Trophoblast cell (in vitro differentiated cells and primary cell): ENCODE results near the gene ZNF526.

Source experiments
- DNase-seq, 2 donors: peaks; one replicate each; pipeline ENCODE4 v3.0.0-alpha.2; 2016
- H2AFZ ChIP-seq: 2 replicates; pipeline ENCODE4 v1.6.1; 2013; ENCODE audit warnings: low read length, moderate library complexity, mild to moderate bottlenecking; ENCODE audit not compliant: insufficient read depth, poor library complexity
- H2AK5ac ChIP-seq: 2 replicates; pipeline ENCODE4 v1.6.1; 2013; ENCODE audit warnings: mild to moderate bottlenecking, low read length
- H2BK120ac ChIP-seq: 2 replicates; pipeline ENCODE4 v1.6.1; 2013; ENCODE audit warnings: low read length, mild to moderate bottlenecking, moderate library complexity; ENCODE audit not compliant: insufficient read depth, poor library complexity
- H2BK12ac ChIP-seq: 2 replicates; pipeline ENCODE4 v1.6.1; 2013; ENCODE audit warnings: mild to moderate bottlenecking, low read length, moderate library complexity
- H2BK5ac ChIP-seq: 2 replicates; pipeline ENCODE4 v1.6.1; 2013; ENCODE audit warnings: low read length, low read depth, moderate library complexity, mild to moderate bottlenecking; ENCODE audit not compliant: poor library complexity
- H3K14ac ChIP-seq: 2 replicates; pipeline ENCODE4 v1.6.1; 2013; ENCODE audit warnings: mild to moderate bottlenecking, low read length
- H3K18ac ChIP-seq: 2 replicates; pipeline ENCODE4 v1.6.1; 2013; ENCODE audit warnings: mild to moderate bottlenecking, low read length
- H3K23ac ChIP-seq: 2 replicates; pipeline ENCODE4 v1.6.1; 2013; ENCODE audit warnings: low read length
- H3K27ac ChIP-seq: 2 replicates; pipeline ENCODE4 v1.5.1; 2013; ENCODE audit warnings: low read depth, mild to moderate bottlenecking, inconsistent platforms, low read length, moderate library complexity
- H3K27me3 ChIP-seq: 2 replicates; pipeline ENCODE4 v1.6.1; 2013; ENCODE audit warnings: inconsistent platforms, mild to moderate bottlenecking, low read length, moderate library complexity; ENCODE audit not compliant: insufficient read depth
- H3K36me3 ChIP-seq, 2 experiments: 1 replicate in 1 of 2; 2 replicates in 1 of 2; pipeline ENCODE4 v1.6.1; 2013; ENCODE audit warnings: low read length in 2 of 2, mild to moderate bottlenecking in 2 of 2, moderate library complexity in 1 of 2; ENCODE audit not compliant: insufficient read depth in 2 of 2, control insufficient read depth in 1 of 2
- H3K4ac ChIP-seq: 2 replicates; pipeline ENCODE4 v1.6.1; 2013; ENCODE audit warnings: low read depth, mild to moderate bottlenecking, low read length, moderate library complexity
- H3K4me1 ChIP-seq, 2 experiments: 1 replicate in 1 of 2; 2 replicates in 1 of 2; pipeline ENCODE4 v1.6.1; 2013; ENCODE audit warnings: low read length in 2 of 2, mild to moderate bottlenecking in 2 of 2, moderate library complexity in 1 of 2; ENCODE audit not compliant: insufficient read depth in 2 of 2, control insufficient read depth in 1 of 2
- H3K4me2 ChIP-seq: 2 replicates; pipeline ENCODE4 v1.6.1; 2013; ENCODE audit warnings: inconsistent platforms, mild to moderate bottlenecking, low read length, moderate library complexity
- H3K4me3 ChIP-seq: 2 replicates; pipeline ENCODE4 v1.5.1; 2013; ENCODE audit warnings: mild to moderate bottlenecking, low read depth, low read length, inconsistent platforms
- H3K79me1 ChIP-seq: one replicate; pipeline ENCODE4 v1.6.1; 2013; ENCODE audit warnings: low read length
- H3K79me2 ChIP-seq: 2 replicates; pipeline ENCODE4 v1.6.1; 2013; ENCODE audit warnings: low read length, mild to moderate bottlenecking; ENCODE audit not compliant: control insufficient read depth, insufficient read depth, poor library complexity
- H3K9ac ChIP-seq: 2 replicates; pipeline ENCODE4 v1.6.1; 2013; ENCODE audit warnings: mild to moderate bottlenecking, low read length
- H3K9me3 ChIP-seq: 2 replicates; pipeline ENCODE4 v1.6.1; 2013; ENCODE audit warnings: low read depth, mild to moderate bottlenecking, control low read depth, inconsistent platforms, low read length; ENCODE audit not compliant: insufficient read depth
- H4K12ac ChIP-seq: 2 replicates; pipeline ENCODE4 v1.6.1; 2013; ENCODE audit warnings: low read depth, mild to moderate bottlenecking, low read length, moderate library complexity
- H4K8ac ChIP-seq: 2 replicates; pipeline ENCODE4 v1.6.1; 2013; ENCODE audit warnings: low read depth, mild to moderate bottlenecking, low read length, moderate library complexity
- H4K91ac ChIP-seq: one replicate; pipeline ENCODE4 v1.6.1; 2013; ENCODE audit warnings: low read depth, mild to moderate bottlenecking, low read length, moderate library complexity
- WGBS: extraction: QIAGEN DNeasy Blood & Tissue Kit; methylation state at CpG from one replicate; pipeline ENCODE4 v1.1.7; 2013; ENCODE audit warnings: missing lambda C conversion rate; ENCODE audit not compliant: insufficient read length, insufficient coverage; ENCODE audit errors: extremely low coverage; 5-methylcytosine and 5-hydroxymethylcytosine counted together

The ZNF526 gene

DNA sequence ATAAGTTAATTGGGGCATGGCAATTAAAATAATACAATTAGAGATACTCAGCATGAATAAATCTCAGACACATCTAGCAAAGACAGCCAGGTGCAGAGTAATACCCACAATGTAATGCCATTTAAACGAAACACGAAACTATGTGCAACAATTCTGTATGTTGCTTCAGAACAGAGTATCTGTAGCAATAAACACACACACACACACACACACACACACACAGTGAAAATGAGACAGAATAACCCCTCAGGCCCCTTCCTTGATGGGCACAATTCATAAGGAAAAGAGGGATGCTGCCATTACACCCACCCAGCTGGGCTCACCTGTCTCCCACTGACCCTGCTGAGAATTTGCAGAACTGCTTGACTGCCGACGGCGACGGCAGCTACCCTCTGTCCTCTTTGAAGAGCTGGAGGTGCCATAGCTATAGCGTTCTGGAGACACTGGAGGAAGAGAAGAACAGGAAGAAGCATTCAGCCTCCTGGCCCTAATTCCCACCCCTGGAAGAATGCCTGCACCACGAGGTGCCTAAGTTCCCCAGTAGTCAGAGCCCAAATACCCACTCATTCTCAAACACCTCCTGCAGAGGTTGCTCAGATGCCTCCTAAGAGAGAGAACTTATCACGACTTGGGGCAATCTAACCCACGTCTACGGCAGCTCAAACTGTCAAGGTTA is 5.2 kb upstream of the ZNF526 start:
- H3K9me3 ChIP-seq = no peaks in the 10 kb centered on the region
- H3K4me1 ChIP-seq = peaks cover 4 to 12% of the 10 kb centered on the region in 2 experiments
- peaks cover 24 to 27% of the 10 kb centered on the region in 2 experiments for H3K36me3 ChIP-seq
- H3K4ac ChIP-seq = peak overlapping the region; percentile 67
- H2AFZ ChIP-seq = no peak overlapping the region
- no peak overlapping the region for H4K8ac ChIP-seq
- H3K27me3 ChIP-seq = no peaks in the 10 kb centered on the region
- no peak overlapping the region for H3K9ac ChIP-seq
- no peak overlapping the region for H3K14ac ChIP-seq
- peaks cover 14% of the 10 kb centered on the region for H3K79me1 ChIP-seq
- no peak for DNase-seq
- H3K4me3 ChIP-seq = no peak overlapping the region
- WGBS = no CpG with 5 or more reads among the region's 11 CpGs
- no peak overlapping the region for H2BK120ac ChIP-seq
- no peak overlapping the region for H3K27ac ChIP-seq
- no peak overlapping the region for H2BK12ac ChIP-seq
- H2AK5ac ChIP-seq = no peak overlapping the region
- no peak overlapping the region for H4K91ac ChIP-seq
- no peak overlapping the region for H4K12ac ChIP-seq
- H3K23ac ChIP-seq = no peak overlapping the region
- H3K18ac ChIP-seq = no peak overlapping the region
- H3K4me2 ChIP-seq = no peak overlapping the region
- H3K79me2 ChIP-seq = peaks cover 14% of the 10 kb centered on the region
- H2BK5ac ChIP-seq = no peak overlapping the region

GRCh38 chr19:42216653-42217519 is 3.2 kb upstream of the ZNF526 start:
- Histone ChIP-seq H3K9me3 (no peaks in the 10 kb centered on the region), H3K27me3 (no peaks in the 10 kb centered on the region), H2AFZ (peak overlapping the region; percentile 54), H3K79me2 (peaks cover 23% of the 10 kb centered on the region), H4K12ac (no peak overlapping the region), H3K36me3 (peaks cover 19 to 20% of the 10 kb centered on the region in 2 experiments), H3K4me3 (peak overlapping the region; percentile 85), H3K79me1 (peaks cover 20% of the 10 kb centered on the region), H3K27ac (peak overlapping the region; percentile 80), H4K91ac (peak overlapping the region; percentile 80), H4K8ac (peak overlapping the region; percentile 59), H3K4me1 (peaks cover 8 to 19% of the 10 kb centered on the region in 2 experiments), H3K18ac (peak overlapping the region; percentile 63), H3K4me2 (peak overlapping the region; percentile 89), H3K14ac (peak overlapping the region; percentile 65), H3K4ac (peak overlapping the region; percentile 53), H3K9ac (peak overlapping the region; percentile 95), H2BK12ac (no peak overlapping the region), H2AK5ac (peak overlapping the region; percentile 32), H2BK5ac (peak overlapping the region; percentile 52), H2BK120ac (peak overlapping the region; percentile 65), H3K23ac (no peak overlapping the region)
- peak; percentile 87 to 88 for DNase-seq
- WGBS = no CpG with 5 or more reads among the region's 79 CpGs

DNA sequence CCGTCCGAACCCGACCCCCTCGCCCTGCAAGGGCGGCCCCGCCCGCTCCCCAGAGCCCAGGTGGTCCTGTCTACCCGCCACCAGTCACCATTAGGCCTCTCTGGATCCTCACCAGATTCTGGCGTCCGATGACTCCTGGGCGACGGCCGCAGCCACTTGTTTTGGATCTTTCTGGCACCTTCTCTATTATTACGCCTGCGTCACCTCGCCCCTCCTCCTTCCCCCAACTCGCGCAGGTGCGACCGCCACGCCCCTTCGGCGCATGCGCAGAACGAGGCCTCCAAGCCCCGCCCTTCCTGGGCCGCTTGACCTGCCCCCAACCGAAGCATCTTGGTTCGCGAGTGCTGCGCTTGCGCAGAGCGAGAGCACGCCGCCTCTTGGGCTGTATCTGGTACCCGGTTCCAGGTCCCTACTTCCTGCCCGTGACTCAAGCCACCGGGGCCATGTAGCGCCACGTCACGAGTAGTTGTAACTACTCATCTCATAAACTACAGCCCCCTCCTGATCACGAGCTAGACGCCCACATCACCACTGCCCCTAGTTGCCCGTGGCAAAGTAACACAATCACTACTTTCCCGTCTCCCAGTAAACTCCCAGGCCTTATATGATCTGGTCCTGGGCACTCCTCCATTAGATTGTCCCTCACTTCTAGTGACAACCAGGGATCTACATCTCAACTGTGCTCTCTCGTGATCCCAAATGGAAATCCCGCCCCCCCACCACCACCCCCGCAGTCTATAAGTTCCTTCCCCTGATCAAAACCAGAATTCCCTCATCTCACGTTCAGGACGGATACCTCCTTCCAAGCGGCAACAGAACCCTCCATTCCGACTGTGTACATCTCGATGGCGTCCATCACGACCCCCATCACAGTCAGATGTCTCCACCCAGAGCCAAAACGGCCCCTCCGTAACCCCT is 2.3 kb upstream of the ZNF526 start, which contains the start of gene DEDD2:
Gene DEDD2, minus strand, starts transcription at position 158 of the 918 bp plus-strand sequence. CDS start 670 bp downstream, outside the sequence.
- peak within 1 kb of the TSS; percentile 95 for H3K9ac ChIP-seq
- H3K36me3 ChIP-seq = peaks cover 12 to 19% of the 10 kb centered on the region in 2 experiments
- peak within 1 kb of the TSS; percentile 52 for H2BK5ac ChIP-seq
- H3K23ac ChIP-seq = no peak within 1 kb of the TSS
- peak within 1 kb of the TSS; percentile 85 for H3K4me3 ChIP-seq
- H3K14ac ChIP-seq = peak within 1 kb of the TSS; percentile 65
- H3K79me2 ChIP-seq = peaks cover 23% of the 10 kb centered on the region
- H3K18ac ChIP-seq = peak within 1 kb of the TSS; percentile 63
- H4K8ac ChIP-seq = peak within 1 kb of the TSS; percentile 78
- H3K9me3 ChIP-seq = no peaks in the 10 kb centered on the region
- H3K79me1 ChIP-seq = peaks cover 20% of the 10 kb centered on the region
- peak within 1 kb of the TSS; percentile 54 for H2AFZ ChIP-seq
- peak; percentile 100 for DNase-seq
- peak within 1 kb of the TSS; percentile 65 for H2BK120ac ChIP-seq
- H3K27ac ChIP-seq = peak within 1 kb of the TSS; percentile 80
- peak within 1 kb of the TSS; percentile 85 for H2AK5ac ChIP-seq
- H3K4me2 ChIP-seq = peak within 1 kb of the TSS; percentile 89
- peaks cover 8 to 19% of the 10 kb centered on the region in 2 experiments for H3K4me1 ChIP-seq
- peak within 1 kb of the TSS; percentile 39 for H2BK12ac ChIP-seq
- H3K4ac ChIP-seq = peak within 1 kb of the TSS; percentile 53
- no CpG with 5 or more reads among the region's 57 CpGs for WGBS
- no peaks in the 10 kb centered on the region for H3K27me3 ChIP-seq
- peak within 1 kb of the TSS; percentile 80 for H4K91ac ChIP-seq
- peak within 1 kb of the TSS; percentile 60 for H4K12ac ChIP-seq

GRCh38 chr19:42220751-42221097 is 612 bp downstream of the ZNF526 start:
- no CpG with 5 or more reads among the region's 6 CpGs for WGBS
- Histone ChIP-seq H3K9me3 (no peaks in the 10 kb centered on the region), H3K14ac (peak overlapping the region; percentile 64), H4K8ac (peak overlapping the region; percentile 88), H3K79me1 (peaks cover 20% of the 10 kb centered on the region), H2AFZ (no peak overlapping the region), H3K4me2 (peak overlapping the region; percentile 98), H4K12ac (no peak overlapping the region), H3K23ac (no peak overlapping the region), H3K27ac (peak overlapping the region; percentile 83), H2BK5ac (peak overlapping the region; percentile 71), H3K4me3 (peak overlapping the region; percentile 90), H3K36me3 (peaks cover 19 to 22% of the 10 kb centered on the region in 2 experiments), H3K18ac (peak overlapping the region; percentile 76), H2BK12ac (no peak overlapping the region), H2BK120ac (no peak overlapping the region), H3K4me1 (peaks cover 8 to 19% of the 10 kb centered on the region in 2 experiments), H2AK5ac (peak overlapping the region; percentile 78), H3K9ac (peak overlapping the region; percentile 88), H3K27me3 (no peaks in the 10 kb centered on the region), H4K91ac (no peak overlapping the region), H3K4ac (peak overlapping the region; percentile 94), H3K79me2 (peaks cover 20% of the 10 kb centered on the region)
- no peak for DNase-seq
